ENCODE results near the gene ADGRL1. TPM values are rescaled to one million over a fixed set of nuclear protein-coding genes. Genes with fewer than 3 reads are reported as not detected.
A peak's percentile ranks its signal among the peaks of the same experiment; 100 is the strongest.

ADGRL1 gene
- total and polyA plus RNA-seq, 10 of the 15 experiments (the other 5 are each of a cell fraction or from before 2014, with no cell fraction given): 0.05 to 4.8 (median 0.71) TPM

DNA sequence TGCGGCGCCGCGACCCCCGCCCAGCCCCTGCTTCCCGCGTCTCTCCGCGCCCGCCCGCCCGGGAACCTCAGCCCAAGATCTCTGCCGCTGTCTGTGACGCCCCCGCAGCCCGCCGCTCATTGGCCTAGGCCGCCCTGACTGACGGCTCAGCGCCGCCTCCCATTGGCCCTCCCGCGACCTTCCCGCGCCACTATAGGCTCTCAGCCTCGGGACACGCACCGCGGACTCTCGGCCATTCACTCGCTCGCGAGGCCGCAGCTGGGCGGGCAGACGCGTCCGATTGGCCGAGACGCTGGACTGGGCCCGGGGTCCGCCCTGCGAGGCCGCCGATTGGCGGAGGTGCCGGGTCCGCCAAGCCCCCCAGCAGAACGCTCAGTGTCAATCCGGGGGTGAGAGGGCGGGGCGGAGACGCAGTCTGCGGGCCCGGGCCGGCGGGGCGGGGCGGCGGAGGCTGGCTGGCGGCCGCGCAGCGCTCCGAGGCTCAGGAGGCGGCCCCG, 88.3 kb downstream of the ADGRL1 start, which contains the start of gene PRKACA:
PRKACA (minus strand) TSS at position 95 of the 497 bp plus-strand sequence. CDS start 215 bp downstream, outside the sequence.
- WGBS (ENCODE audit: insufficient coverage, insufficient replicate concordance, low lambda C conversion rate, missing lambda C conversion rate): 1% methylated on average over 23 of the region's 67 CpGs
- POLR2A ChIA-PET: interaction anchor here (0.9 to 1.0 kb wide), 2 partner anchors 19 to 36 kb away, joined by 3 to 5 read pairs; partner anchors contain the start of gene ASF1B
- 0 out of 2 replicates have a peak, but pooled peaks have one; percentile 26 for TF ChIP-seq SREBF1 (IDR thresholded peaks at IDR 0.05; ENCODE audit: low read length)
- TF ChIP-seq SIN3A (IDR thresholded peaks at IDR 0.05; ENCODE audit: low read depth, low read length): no peak
- no peak for TF ChIP-seq ZBED1 (IDR thresholded peaks at IDR 0.05; ENCODE audit: borderline replicate concordance)
- no peak for TF ChIP-seq EED (IDR thresholded peaks at IDR 0.05; ENCODE audit: low read depth)
- no peak for TF ChIP-seq CBFB (IDR thresholded peaks at IDR 0.05; ENCODE audit: low read depth)
- no peak for TF ChIP-seq MTA2 (IDR thresholded peaks at IDR 0.05; ENCODE audit: low read depth)
- no peak for TF ChIP-seq RBBP5 (conservative IDR thresholded peaks at IDR 0.05)
- TF ChIP-seq, protein P1, sequence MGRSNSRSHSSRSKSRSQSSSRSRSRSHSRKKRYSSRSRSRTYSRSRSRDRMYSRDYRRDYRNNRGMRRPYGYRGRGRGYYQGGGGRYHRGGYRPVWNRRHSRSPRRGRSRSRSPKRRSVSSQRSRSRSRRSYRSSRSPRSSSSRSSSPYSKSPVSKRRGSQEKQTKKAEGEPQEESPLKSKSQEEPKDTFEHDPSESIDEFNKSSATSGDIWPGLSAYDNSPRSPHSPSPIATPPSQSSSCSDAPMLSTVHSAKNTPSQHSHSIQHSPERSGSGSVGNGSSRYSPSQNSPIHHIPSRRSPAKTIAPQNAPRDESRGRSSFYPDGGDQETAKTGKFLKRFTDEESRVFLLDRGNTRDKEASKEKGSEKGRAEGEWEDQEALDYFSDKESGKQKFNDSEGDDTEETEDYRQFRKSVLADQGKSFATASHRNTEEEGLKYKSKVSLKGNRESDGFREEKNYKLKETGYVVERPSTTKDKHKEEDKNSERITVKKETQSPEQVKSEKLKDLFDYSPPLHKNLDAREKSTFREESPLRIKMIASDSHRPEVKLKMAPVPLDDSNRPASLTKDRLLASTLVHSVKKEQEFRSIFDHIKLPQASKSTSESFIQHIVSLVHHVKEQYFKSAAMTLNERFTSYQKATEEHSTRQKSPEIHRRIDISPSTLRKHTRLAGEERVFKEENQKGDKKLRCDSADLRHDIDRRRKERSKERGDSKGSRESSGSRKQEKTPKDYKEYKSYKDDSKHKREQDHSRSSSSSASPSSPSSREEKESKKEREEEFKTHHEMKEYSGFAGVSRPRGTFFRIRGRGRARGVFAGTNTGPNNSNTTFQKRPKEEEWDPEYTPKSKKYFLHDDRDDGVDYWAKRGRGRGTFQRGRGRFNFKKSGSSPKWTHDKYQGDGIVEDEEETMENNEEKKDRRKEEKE (IDR thresholded peaks at IDR 0.05): no peak
- no peak for TF ChIP-seq SUZ12 (IDR thresholded peaks at IDR 0.05; ENCODE audit: unreplicated experiment)
- no peak for TF ChIP-seq STAT1 (conservative IDR thresholded peaks at IDR 0.05)
- no peak for TF ChIP-seq RCOR1 (conservative IDR thresholded peaks at IDR 0.05; ENCODE audit: low read depth, low read length)
- no peak for TF ChIP-seq SMAD5 (IDR thresholded peaks at IDR 0.05; ENCODE audit: low read depth)
- TF ChIP-seq GATAD2B (conservative IDR thresholded peaks at IDR 0.05; ENCODE audit: low read depth): no peak
- no peak for TF ChIP-seq SMAD1 (IDR thresholded peaks at IDR 0.05; ENCODE audit: low read depth, partially characterized antibody)
- TF ChIP-seq MTA3 (IDR thresholded peaks at IDR 0.05; ENCODE audit: borderline replicate concordance, low read length): no peak
- peak in 1 of 2 experiments; percentile 7; a peak in 1 of 4 replicates for TF ChIP-seq BHLHE40 (IDR thresholded peaks at IDR 0.05; ENCODE audit: borderline replicate concordance in 1 of 2, low read depth in 2 of 2, low read length in 1 of 2)
- no peak for TF ChIP-seq CBX5 (IDR thresholded peaks at IDR 0.05; ENCODE audit: low read depth)
- no peak for TF ChIP-seq PAX8 (IDR thresholded peaks at IDR 0.05)
- no peak for TF ChIP-seq SRF (IDR thresholded peaks at IDR 0.05; ENCODE audit: low read depth in 2 of 2, low read length in 2 of 2)
- peak; percentile 54; the same call in 1 of the 2 replicates for TF ChIP-seq POLR2A (IDR thresholded peaks at IDR 0.05; ENCODE audit: low read depth, low read length)
- TF ChIP-seq, protein P2, sequence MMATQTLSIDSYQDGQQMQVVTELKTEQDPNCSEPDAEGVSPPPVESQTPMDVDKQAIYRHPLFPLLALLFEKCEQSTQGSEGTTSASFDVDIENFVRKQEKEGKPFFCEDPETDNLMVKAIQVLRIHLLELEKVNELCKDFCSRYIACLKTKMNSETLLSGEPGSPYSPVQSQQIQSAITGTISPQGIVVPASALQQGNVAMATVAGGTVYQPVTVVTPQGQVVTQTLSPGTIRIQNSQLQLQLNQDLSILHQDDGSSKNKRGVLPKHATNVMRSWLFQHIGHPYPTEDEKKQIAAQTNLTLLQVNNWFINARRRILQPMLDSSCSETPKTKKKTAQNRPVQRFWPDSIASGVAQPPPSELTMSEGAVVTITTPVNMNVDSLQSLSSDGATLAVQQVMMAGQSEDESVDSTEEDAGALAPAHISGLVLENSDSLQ (IDR thresholded peaks at IDR 0.05): peak; percentile 99
- no peak for TF ChIP-seq PML (IDR thresholded peaks at IDR 0.05; ENCODE audit: low read length)

More for the DNA sequence above, 88.3 kb downstream of the ADGRL1 start, which contains the start of gene PRKACA:
- RAD21 ChIA-PET (ENCODE audit: unreplicated experiment): interaction anchor here (0.7 to 1.6 kb wide), 2 partner anchors 18 to 35 kb away, joined by 3 to 8 read pairs; partner anchors contain the start of gene ASF1B
- H3K4me1 ChIP-seq (ENCODE audit: control insufficient read depth, insufficient read depth, low read length): peaks cover 16% of the 10 kb centered on the region
- DNase-seq (ENCODE audit: low read depth, low spot score) (peak; percentile 91), ATAC-seq (peak; percentile 99), FAIRE-seq (peak; percentile 95)
- no peaks in the 10 kb centered on the region for H3K9me3 ChIP-seq (replicated peaks; ENCODE audit: control insufficient read depth, insufficient read depth, low read length)
- CTCF ChIA-PET: interaction anchor here (0.6 to 2.4 kb wide), 6 partner anchors 19 to 283 kb away, joined by 3 to 10 read pairs (median 3); partner anchors contain the start of genes ASF1B and IL27RA
- H3K4me2 ChIP-seq (ENCODE audit: control insufficient read depth, insufficient read depth): peak within 1 kb of the TSS; percentile 91
- H3K79me2 ChIP-seq (ENCODE audit: control insufficient read depth, insufficient read depth, low read length): peaks cover 8% of the 10 kb centered on the region
- intact Hi-C loops (cut with micrococcal nuclease; ENCODE audit: unreplicated experiment) (loop anchor here (5.0 kb wide), 1 partner anchor 35 kb away; no protein-coding TSS in a partner anchor), in situ Hi-C loops (cut with MboI) (no loop called here)
- H3K9ac ChIP-seq (ENCODE audit: control insufficient read depth, insufficient read depth, low read length): peak within 1 kb of the TSS; percentile 76
- H3K4me3 ChIP-seq: peak within 1 kb of the TSS; percentile 70
- peak within 1 kb of the TSS; percentile 45 for H3K27ac ChIP-seq (ENCODE audit: control insufficient read depth, insufficient read depth)
- H3K27me3 ChIP-seq (replicated peaks in 1 of 2; ENCODE audit: control insufficient read depth in 2 of 2, insufficient read depth in 2 of 2, low read length in 1 of 2): no peaks in the 10 kb centered on the region
- SMC1A ChIA-PET (ENCODE audit: uncharacterized antibody, unreplicated experiment): interaction anchor here (0.6 to 1.8 kb wide), 4 partner anchors 10 to 37 kb away, joined by 3 to 5 read pairs (median 4); partner anchors contain the start of gene ASF1B
- peaks cover 0 to 2% of the 10 kb centered on the region in 2 experiments; a peak in 2 of 4 replicates for H3K36me3 ChIP-seq (ENCODE audit: control insufficient read depth in 2 of 2, insufficient read depth in 2 of 2, low read length in 1 of 2)
- BruUV-seq (replicated peaks): no TSS peak
- H4K20me1 ChIP-seq (ENCODE audit: control insufficient read depth, insufficient read depth): no peaks in the 10 kb centered on the region
- peak within 1 kb of the TSS; percentile 75 for H2AFZ ChIP-seq (ENCODE audit: control insufficient read depth, low read depth, low read length)

All from GM12878 (cell line).